B cell (primary cell): ENCODE data around the gene MAB21L3. TPM values are rescaled to one million over a fixed set of nuclear protein-coding genes. Genes with fewer than 3 reads are reported as not detected.

ENCODE experiments used
- ATAC-seq: fragments of 200-7000 bp; cut with Tn5 transposase; one replicate; pipeline ENCODE4 v1.10.0; 2021; ENCODE audit warnings: low read depth, mild to moderate bottlenecking, moderate number of reproducible peaks, moderate library complexity
- CTCF ChIA-PET: fragments of 350-600 bp; sonication (Branson Sonifier 250); formaldehyde crosslinking; loops from one replicate; lab custom pipeline; 2021; ENCODE audit warnings: antibody characterized with exemption, inconsistent platforms; lab: Charles Lee
- POLR2A ChIA-PET: fragments of 350-600 bp; sonication (Branson Sonifier 250); formaldehyde crosslinking; loops from one replicate; lab custom pipeline; 2021; ENCODE audit warnings: antibody characterized with exemption; lab: Charles Lee
- DNase-seq: peaks from one replicate; pipeline ENCODE4 v3.0.0; 2013
- H2AFZ ChIP-seq: 2 replicates; pipeline ENCODE4 v1.6.1; 2012; ENCODE audit warnings: mild to moderate bottlenecking, low read depth, low read length; ENCODE audit not compliant: insufficient read depth, poor library complexity, severe bottlenecking
- H3K27ac ChIP-seq, 2 donors: 1 replicate in 1 of 2; 2 replicates in 1 of 2; pipeline ENCODE4 v1.5.1; 2012 to 2013; ENCODE audit warnings: low read length in 2 of 2, mild to moderate bottlenecking in 2 of 2, moderate library complexity in 1 of 2
- H3K27me3 ChIP-seq, 4 experiments: fragments of 200-600 bp in 1 of 4; sonication (generic) in 1 of 4; replicated peaks in 1 of 4; 1 replicate in 2 of 4; 2 replicates in 2 of 4; pipeline versions ENCODE4 v1.6.1 to v1.7.0; 2013 to 2016; ENCODE audit warnings: low read length in 3 of 4, mild to moderate bottlenecking in 2 of 4, mixed read lengths in 1 of 4, moderate library complexity in 1 of 4; ENCODE audit not compliant: insufficient read depth in 4 of 4, control insufficient read depth in 3 of 4; ENCODE audit errors: control extremely low read depth in 1 of 4
- H3K36me3 ChIP-seq, 2 experiments: replicated peaks in 1 of 2; 1 replicate in 1 of 2; 2 replicates in 1 of 2; pipeline versions ENCODE4 v1.6.1 to v1.7.1; 2013; ENCODE audit warnings: low read length in 1 of 2; ENCODE audit not compliant: insufficient read depth in 2 of 2, control insufficient read depth in 1 of 2; ENCODE audit errors: control extremely low read depth in 1 of 2, extremely low read depth in 1 of 2
- H3K4me1 ChIP-seq, 2 donors: fragments of 200-600 bp in 1 of 2; sonication (generic) in 1 of 2; 1 replicate in 1 of 2; 2 replicates in 1 of 2; pipeline versions ENCODE4 v1.5.1 to v1.6.1; 2013 to 2017; ENCODE audit warnings: low read length in 2 of 2; ENCODE audit not compliant: control insufficient read depth in 2 of 2, insufficient read depth in 2 of 2
- H3K4me2 ChIP-seq: replicated peaks from 2 replicates; pipeline ENCODE3; 2012; ENCODE audit warnings: mild to moderate bottlenecking, low read depth, low read length; ENCODE audit not compliant: poor library complexity, severe bottlenecking
- H3K4me3 ChIP-seq, 5 experiments: fragments of 200-600 bp in 1 of 5; sonication (generic) in 1 of 5; 1 replicate in 3 of 5; 2 replicates in 2 of 5; pipeline versions ENCODE4 v1.5.1 to v1.7.0; 2011 to 2016; ENCODE audit warnings: low read length in 4 of 5, mild to moderate bottlenecking in 4 of 5, low read depth in 2 of 5, control low read depth in 1 of 5, moderate library complexity in 1 of 5; ENCODE audit not compliant: insufficient read depth in 1 of 5; ENCODE audit errors: control extremely low read depth in 1 of 5, extremely low read depth in 1 of 5
- H3K79me2 ChIP-seq: fragments of 200-600 bp; sonication (generic); one replicate; pipeline ENCODE4 v1.6.0; 2016; ENCODE audit warnings: low read length; ENCODE audit not compliant: control insufficient read depth, insufficient read depth
- H3K9ac ChIP-seq: fragments of 200-600 bp; sonication (generic); 2 replicates; pipeline ENCODE4 v1.6.1; 2017; ENCODE audit warnings: mild to moderate bottlenecking, low read length, moderate library complexity
- H3K9me3 ChIP-seq, 3 donors: one replicate each; pipeline versions ENCODE4 v1.6.1 to v1.7.1; 2013; ENCODE audit warnings: low read length in 2 of 3; ENCODE audit not compliant: control insufficient read depth in 2 of 3, insufficient read depth in 1 of 3; ENCODE audit errors: control extremely low read depth in 1 of 3
- H4K20me1 ChIP-seq: 2 replicates; pipeline ENCODE4 v1.6.0; 2012; ENCODE audit warnings: mild to moderate bottlenecking, low read length; ENCODE audit not compliant: insufficient read depth, control insufficient read depth, poor library complexity, severe bottlenecking
- H3K27ac Mint-ChIP-seq: one replicate; pipeline ENCODE4 v1.8.0; 2021; ENCODE audit warnings: mixed read lengths
- H3K27me3 Mint-ChIP-seq: one replicate; pipeline ENCODE4 v1.8.0; 2021; ENCODE audit warnings: mixed read lengths
- H3K4me1 Mint-ChIP-seq: one replicate; pipeline ENCODE4 v1.8.0; 2021; ENCODE audit warnings: mixed read lengths
- H3K4me3 Mint-ChIP-seq: one replicate; pipeline ENCODE4 v1.8.0; 2021; ENCODE audit warnings: mixed read lengths
- H3K9me3 Mint-ChIP-seq: one replicate; pipeline ENCODE4 v1.8.0; 2022; ENCODE audit warnings: mixed read lengths; ENCODE audit not compliant: insufficient read depth
- CTCF ChIP-seq: fragments of 200-600 bp; IDR thresholded peaks from one replicate; pipeline ENCODE4 v1.8.0; 2022; ENCODE audit warnings: antibody characterized with exemption, mild to moderate bottlenecking
- EZH2 ChIP-seq: IDR thresholded peaks from 2 replicates; pipeline ENCODE4 v1.6.1; 2012; ENCODE audit warnings: borderline replicate concordance, low read depth, mild to moderate bottlenecking, moderate library complexity, low read length; ENCODE audit not compliant: insufficient read depth, poor library complexity, severe bottlenecking
- WGBS: methylation state at CpG from one replicate; pipeline ENCODE4 v1.1.5; 2013; ENCODE audit warnings: missing lambda C conversion rate; ENCODE audit not compliant: insufficient coverage; 5-methylcytosine and 5-hydroxymethylcytosine counted together
- intact Hi-C: fragments of 100-400 bp; cut with micrococcal nuclease; formaldehyde crosslinking; loops from one replicate; pipeline ENCODE4 v1.10.0; 2022
- polyA plus RNA-seq: library from polyadenylated mRNA; depleted of rRNA; stranded (reverse); fragments of >200 nt; gene quantifications from 2 replicates; pipeline ENCODE4 v1.2.3, GENCODE V29; 2012
- total RNA-seq, 2 donors: library from RNA; stranded (reverse); fragments of 120-200 nt in 1 of 2; gene quantifications; 1 replicate in 1 of 2; 2 replicates in 1 of 2; pipeline versions ENCODE4 v1.2.3 to v1.2.4, GENCODE V29; 2013 to 2022

Gene MAB21L3
- total and polyA plus RNA-seq, 2 donors (not counting 1 experiment from before 2014, with no cell fraction given) = not detected

- intact Hi-C loops = no loop called here
- DNase-seq (no peak), ATAC-seq (no peak)
- Mint-ChIP-seq H3K4me3 (no peak overlapping the region), H3K27ac (no peak overlapping the region), H3K27me3 (peaks cover 26% of the 10 kb centered on the region), H3K9me3 (no peaks in the 10 kb centered on the region), H3K4me1 (peaks cover 13% of the 10 kb centered on the region)
- Histone ChIP-seq H4K20me1 (no peaks in the 10 kb centered on the region), H3K4me3 (no peak overlapping the region), H3K27me3 (peaks cover 0 to 30% (median 5%) of the 10 kb centered on the region in 4 experiments), H3K36me3 (no peaks in the 10 kb centered on the region), H3K27ac (no peak overlapping the region), H3K9me3 (no peaks in the 10 kb centered on the region), H3K4me1 (peaks cover 15% of the 10 kb centered on the region in 2 donors), H3K9ac (no peak overlapping the region), H3K79me2 (no peaks in the 10 kb centered on the region), H3K4me2 (no peak overlapping the region), H2AFZ (no peak overlapping the region)
- CTCF ChIA-PET = interaction anchor here (1.4 kb wide), 1 partner anchor 33 kb away, joined by 5 read pairs; no protein-coding TSS in a partner anchor
- TF ChIP-seq EZH2 = no peak
- TF ChIP-seq CTCF = no peak
- POLR2A ChIA-PET = no interaction called here
- WGBS = no CpG with 5 or more reads among the region's 1 CpG
Observed at GRCh38 chr1:116172666-116173065, 61.5 kb downstream of the MAB21L3 start.

DNA sequence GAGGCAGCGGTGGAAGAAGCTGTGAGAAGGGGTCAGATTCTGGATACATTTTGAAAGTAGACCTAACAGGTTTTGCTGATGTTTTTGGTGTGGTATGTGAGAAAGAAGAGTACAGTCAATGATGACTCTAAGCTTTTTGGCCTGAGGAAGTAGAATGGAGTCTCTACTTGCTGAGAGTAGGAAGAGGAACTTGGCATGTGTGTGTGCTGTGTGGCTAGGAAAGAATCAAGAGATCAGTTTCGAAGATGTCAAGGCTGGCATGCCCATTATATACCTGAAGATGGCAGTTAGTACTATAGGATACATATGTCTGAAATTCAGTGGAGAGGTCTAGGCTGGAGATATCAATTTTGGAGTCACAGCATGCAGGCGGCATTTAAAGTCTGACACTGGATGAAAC, 64.4 kb downstream of the MAB21L3 start:
- 92% methylated on average over 3 of the region's 3 CpGs for WGBS
- Histone ChIP-seq H3K27ac (no peak overlapping the region), H3K4me2 (no peak overlapping the region), H3K79me2 (no peaks in the 10 kb centered on the region), H3K4me3 (no peak overlapping the region), H3K27me3 (peaks cover 0 to 22% (median 4%) of the 10 kb centered on the region in 4 experiments), H4K20me1 (no peaks in the 10 kb centered on the region), H3K36me3 (no peaks in the 10 kb centered on the region), H2AFZ (no peak overlapping the region), H3K9ac (no peak overlapping the region), H3K9me3 (no peaks in the 10 kb centered on the region), H3K4me1 (no peaks in the 10 kb centered on the region)
- CTCF ChIA-PET = interaction anchor here (1.1 kb wide), 1 partner anchor 310 kb away, joined by 3 read pairs; no protein-coding TSS in a partner anchor
- DNase-seq = no peak
- intact Hi-C loops = no loop called here
- no peaks in the 10 kb centered on the region for H3K4me1 Mint-ChIP-seq
- H3K27me3 Mint-ChIP-seq = peaks cover 18% of the 10 kb centered on the region
- H3K27ac Mint-ChIP-seq = no peak overlapping the region
- POLR2A ChIA-PET = no interaction called here
- no peak overlapping the region for H3K4me3 Mint-ChIP-seq
- no peak for ATAC-seq
- no peaks in the 10 kb centered on the region for H3K9me3 Mint-ChIP-seq
- TF ChIP-seq EZH2 (no peak), CTCF (no peak)
